HT1080 (cell line): ENCODE measurements around the gene UPF2. TPM values are rescaled to one million over a fixed set of nuclear protein-coding genes. Genes with fewer than 3 reads are reported as not detected.

ENCODE experiments used
- DNase-seq: peaks from one replicate; pipeline ENCODE4 v3.0.0-alpha.2; 2015; ENCODE audit warnings: low read depth
- total RNA-seq: library from RNA; depleted of rRNA; stranded (reverse); fragments of >200 nt; shearing (Covaris generic); gene quantifications from 2 replicates; pipeline ENCODE4 v1.2.3, GENCODE V29; 2014

UPF2 gene
- total RNA-seq, 1 experiment from 2014 or later = 15.9 TPM

GRCh38 chr10:11886851-11887250, 155.8 kb downstream of the UPF2 start:
- DNase-seq = no peak

DNA sequence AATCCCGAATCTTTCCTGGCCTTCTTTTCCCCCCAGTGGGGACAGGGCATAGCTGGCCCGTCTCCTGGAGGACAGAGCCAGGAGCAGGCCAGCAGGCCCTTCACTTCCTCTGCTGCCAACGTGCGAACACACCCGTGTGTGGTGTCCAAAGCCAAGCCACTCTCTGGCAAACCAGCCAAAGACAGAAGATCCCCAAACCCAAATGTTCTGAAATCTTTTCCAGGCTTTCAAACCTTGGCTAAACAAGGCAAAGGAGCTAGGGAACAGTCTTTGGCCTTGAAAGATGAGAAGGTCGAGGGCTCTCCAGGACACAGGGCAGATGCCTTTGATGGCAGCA, 156.5 kb downstream of the UPF2 start:
- no peak for DNase-seq

- no peak for DNase-seq
Measured at GRCh38 chr10:11885437-11886137, 157.0 kb downstream of the UPF2 start.

DNA sequence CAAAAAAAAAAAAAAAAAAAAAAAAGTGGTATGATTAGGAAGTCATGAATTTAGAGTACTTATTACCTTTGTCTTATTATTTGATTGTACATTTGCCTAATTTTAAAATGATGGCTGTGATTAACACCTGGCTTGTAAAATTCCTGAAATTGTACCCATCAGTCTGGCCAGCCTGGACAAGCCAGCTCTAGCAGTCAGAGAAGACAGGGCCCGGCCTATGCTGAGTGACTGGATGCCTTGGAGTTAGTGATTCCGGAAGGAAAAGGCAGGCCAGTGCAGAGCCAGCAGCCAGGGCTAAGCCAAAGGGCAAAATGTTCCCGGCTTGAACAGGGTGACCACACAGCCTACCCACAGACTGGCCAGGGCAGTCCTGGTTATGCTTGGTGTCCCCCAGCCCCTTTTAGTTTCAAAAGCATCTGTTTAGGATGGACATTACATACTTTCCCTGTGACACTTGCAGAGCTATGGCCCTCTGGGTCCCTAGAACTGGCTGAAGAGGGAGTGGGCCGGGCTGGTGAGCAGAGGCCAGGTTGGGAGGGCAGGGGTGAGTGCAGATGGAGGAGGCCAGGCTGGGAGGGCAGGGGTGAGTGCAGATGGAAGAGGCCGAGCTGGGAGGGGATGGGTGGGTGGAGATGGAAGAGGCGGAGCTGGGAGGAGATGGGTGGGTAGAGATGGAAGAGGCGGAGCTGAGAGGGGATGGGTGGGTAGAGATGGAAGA, 157.7 kb downstream of the UPF2 start:
- DNase-seq = no peak

DNA sequence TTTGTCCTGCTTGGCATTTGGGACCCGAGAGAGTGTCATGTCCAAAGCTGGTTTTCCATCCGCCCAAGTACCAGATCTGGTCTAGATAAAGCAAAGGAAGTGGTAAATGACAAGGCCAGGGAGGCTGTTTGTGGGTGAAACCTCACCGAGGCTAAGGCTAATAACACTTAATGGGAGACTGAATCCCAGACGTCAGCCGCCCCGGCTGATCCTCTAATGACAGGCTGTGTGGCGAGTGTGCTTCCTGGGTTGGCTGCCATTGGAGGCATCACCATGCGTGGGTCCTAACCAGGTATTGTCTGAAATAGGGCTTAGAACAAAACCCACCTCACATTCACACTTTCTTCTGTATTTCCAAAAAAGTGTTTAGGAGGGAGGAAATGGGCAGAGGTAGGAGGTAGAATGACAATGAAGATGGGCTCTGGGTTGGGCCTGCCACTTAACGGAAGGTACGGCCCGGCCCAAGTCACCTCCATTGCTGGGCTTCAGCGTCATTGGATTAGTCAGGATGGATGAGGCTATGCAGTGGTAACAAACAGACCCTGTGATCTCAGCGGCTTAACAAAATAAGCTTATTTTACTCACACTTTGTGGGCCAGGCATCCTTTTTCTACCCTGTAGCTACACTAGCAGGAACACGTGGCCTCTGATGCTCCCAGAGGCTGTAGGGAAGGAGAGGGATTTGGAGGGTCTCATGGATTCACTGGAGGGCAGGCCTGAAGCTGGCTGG, 159.8 kb downstream of the UPF2 start:
- no peak for DNase-seq

- peak; percentile 66 for DNase-seq
Measured at GRCh38 chr10:11881477-11882417, 160.9 kb downstream of the UPF2 start.

- DNase-seq = no peak
Measured at GRCh38 chr10:11881030-11881476, 161.6 kb downstream of the UPF2 start.

GRCh38 chr10:11880151-11881029, 162.2 kb downstream of the UPF2 start:
- DNase-seq = no peak

DNA sequence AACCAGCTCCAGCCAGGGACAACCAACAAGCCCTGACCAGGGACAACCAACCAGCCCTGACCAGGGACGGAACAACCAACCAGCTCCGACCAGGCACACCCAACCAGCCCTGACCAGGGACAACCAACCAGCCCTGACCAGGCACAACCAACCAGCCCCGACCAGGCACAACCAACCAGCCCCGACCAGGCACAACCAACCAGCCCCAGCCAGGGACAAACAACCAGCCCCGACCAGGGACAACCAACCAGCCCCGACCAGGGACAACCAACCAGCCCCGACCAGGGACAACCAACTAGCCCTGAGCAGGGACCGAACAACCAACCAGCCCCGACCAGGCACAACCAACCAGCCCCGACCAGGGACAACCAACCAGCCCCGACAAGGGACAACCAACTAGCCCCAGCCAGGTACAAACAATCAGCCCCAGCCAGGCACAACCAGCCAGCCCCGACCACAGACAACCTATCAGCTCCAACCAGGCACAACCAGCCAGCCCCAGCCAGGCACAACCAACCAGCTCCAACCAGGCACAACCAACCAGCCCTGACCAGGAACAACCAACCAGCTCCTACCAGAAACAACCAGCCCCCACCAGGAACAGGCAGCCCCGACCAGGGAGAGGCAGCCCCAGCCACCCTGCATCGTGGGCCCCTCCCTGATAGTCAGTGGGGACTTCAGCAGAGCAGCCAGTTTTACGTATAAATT, 163.1 kb downstream of the UPF2 start:
- no peak for DNase-seq

- DNase-seq = no peak
Measured at GRCh38 chr10:11878776-11879175, 163.8 kb downstream of the UPF2 start.

DNA sequence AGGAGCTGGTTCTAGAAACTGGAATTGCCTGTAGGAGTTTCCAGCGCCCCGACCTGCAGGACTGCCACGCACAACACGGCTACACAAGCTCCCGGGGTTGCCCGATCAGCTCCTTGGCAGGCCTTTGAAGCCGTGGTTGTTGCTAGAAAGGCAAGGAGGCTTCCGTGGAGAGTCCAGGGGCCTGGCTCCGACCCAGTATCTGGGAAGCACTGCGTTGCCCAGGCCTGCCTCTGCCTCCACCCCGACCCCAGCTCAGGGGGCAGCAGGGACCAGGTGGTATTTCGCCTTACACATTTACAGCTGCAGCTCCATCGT, 165.1 kb downstream of the UPF2 start:
- DNase-seq = no peak

- DNase-seq = no peak
Measured at GRCh38 chr10:11876805-11877590, 165.6 kb downstream of the UPF2 start.

DNA sequence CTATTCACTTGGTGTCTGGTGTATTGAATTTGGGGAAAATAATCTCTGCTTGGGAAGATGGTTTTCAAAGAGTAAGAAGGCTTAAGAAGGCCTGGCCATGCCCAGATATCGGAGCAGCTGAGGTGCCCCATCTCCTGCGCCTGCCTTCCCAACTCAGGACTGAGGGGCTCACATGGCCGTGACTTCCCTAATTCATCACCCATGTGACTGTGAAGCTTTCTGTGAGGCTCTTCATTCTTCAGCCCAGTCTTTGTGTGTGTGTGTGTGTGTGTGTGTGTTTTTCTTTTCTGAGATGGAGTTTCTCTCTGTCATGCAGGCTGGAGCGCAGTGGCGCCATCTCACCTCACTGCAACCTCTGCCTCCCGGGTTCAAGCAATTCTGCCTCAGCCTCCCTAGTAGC, 166.3 kb downstream of the UPF2 start:
- DNase-seq = no peak

GRCh38 chr10:11875494-11876281, 166.9 kb downstream of the UPF2 start:
- peak; percentile 81 for DNase-seq

- no peak for DNase-seq
Measured at GRCh38 chr10:11874568-11875493, 167.8 kb downstream of the UPF2 start.

- DNase-seq = no peak
Measured at GRCh38 chr10:11871466-11871865, 171.1 kb downstream of the UPF2 start.

- no peak for DNase-seq
Measured at GRCh38 chr10:11870900-11871400, 171.7 kb downstream of the UPF2 start.
